ENCODE data around the gene TMEM132C.

DNA sequence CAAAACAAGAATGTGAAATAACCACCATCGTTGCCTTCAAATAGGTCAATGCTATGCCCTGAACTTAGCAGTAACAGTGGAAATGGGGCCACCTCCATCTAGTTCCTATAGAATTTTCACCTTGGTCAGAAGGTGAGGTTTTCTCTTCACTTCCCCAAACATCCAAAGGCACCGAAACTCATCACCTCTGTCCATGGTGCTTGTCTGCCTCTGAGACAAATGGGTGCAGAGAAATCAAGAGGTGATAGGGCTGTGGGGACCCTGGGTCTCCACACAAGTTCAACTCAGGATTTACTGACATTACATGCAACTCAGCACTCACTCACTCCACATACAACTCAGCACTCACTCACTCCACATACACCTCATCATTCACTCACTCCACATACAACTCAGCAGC lies 26.2 kb upstream of the TMEM132C start:
- TF ChIP-seq CTCF (tag by site-specific recombination; IDR thresholded peaks at IDR 0.05) (no peak), KLF8 (tag by site-specific recombination; IDR thresholded peaks at IDR 0.05) (no peak), ATF2 (tag by site-specific recombination; IDR thresholded peaks at IDR 0.05; ENCODE audit: low read depth) (no peak), ZNF274 (IDR thresholded peaks at IDR 0.05; ENCODE audit: low read length) (no peak), ZNF274 (tag by site-specific recombination; IDR thresholded peaks at IDR 0.05; ENCODE audit: borderline replicate concordance) (no peak), ZNF837 (tag by site-specific recombination; IDR thresholded peaks at IDR 0.05) (no peak), HOXA7 (CRISPR knock-in tag; IDR thresholded peaks at IDR 0.05; ENCODE audit: borderline replicate concordance) (no peak), ZNF529 (tag by site-specific recombination; IDR thresholded peaks at IDR 0.05; ENCODE audit: insufficient replicate concordance) (no peak), ZFP37 (tag by site-specific recombination; IDR thresholded peaks at IDR 0.05) (no peak), REST (tag by site-specific recombination; IDR thresholded peaks at IDR 0.05) (peak; percentile 78), ZNF677 (tag by site-specific recombination; IDR thresholded peaks at IDR 0.05) (no peak), ZNF830 (tag by site-specific recombination; IDR thresholded peaks at IDR 0.05; ENCODE audit: low read depth) (no peak), PRDM4 (tag by site-specific recombination; IDR thresholded peaks at IDR 0.05) (no peak), ZNF580 (tag by site-specific recombination; IDR thresholded peaks at IDR 0.05) (no peak), ZNF202 (tag by site-specific recombination; IDR thresholded peaks at IDR 0.05; ENCODE audit: borderline replicate concordance) (no peak)

Measured in HEK293 (cell line).